DOHH2 (cell line): ENCODE measurements around the gene DHTKD1.

ENCODE experiments used
- EZH2phosphoT487 ChIP-seq: fragments of 200-600 bp; sonication (generic); IDR thresholded peaks from 2 replicates; pipeline ENCODE4 v1.6.1; 2017; ENCODE audit warnings: borderline replicate concordance, mild to moderate bottlenecking, antibody characterized with exemption, low read length, moderate library complexity, mixed read lengths
- TF ChIP-seq, protein P1 (sequence below): fragments of 200-600 bp; sonication (generic); IDR thresholded peaks from one replicate; pipeline ENCODE4 v1.5.1; 2014; ENCODE audit warnings: antibody characterized with exemption, mild to moderate bottlenecking, low read depth, low read length; ENCODE audit not compliant: poor library complexity, severe bottlenecking

DNA sequence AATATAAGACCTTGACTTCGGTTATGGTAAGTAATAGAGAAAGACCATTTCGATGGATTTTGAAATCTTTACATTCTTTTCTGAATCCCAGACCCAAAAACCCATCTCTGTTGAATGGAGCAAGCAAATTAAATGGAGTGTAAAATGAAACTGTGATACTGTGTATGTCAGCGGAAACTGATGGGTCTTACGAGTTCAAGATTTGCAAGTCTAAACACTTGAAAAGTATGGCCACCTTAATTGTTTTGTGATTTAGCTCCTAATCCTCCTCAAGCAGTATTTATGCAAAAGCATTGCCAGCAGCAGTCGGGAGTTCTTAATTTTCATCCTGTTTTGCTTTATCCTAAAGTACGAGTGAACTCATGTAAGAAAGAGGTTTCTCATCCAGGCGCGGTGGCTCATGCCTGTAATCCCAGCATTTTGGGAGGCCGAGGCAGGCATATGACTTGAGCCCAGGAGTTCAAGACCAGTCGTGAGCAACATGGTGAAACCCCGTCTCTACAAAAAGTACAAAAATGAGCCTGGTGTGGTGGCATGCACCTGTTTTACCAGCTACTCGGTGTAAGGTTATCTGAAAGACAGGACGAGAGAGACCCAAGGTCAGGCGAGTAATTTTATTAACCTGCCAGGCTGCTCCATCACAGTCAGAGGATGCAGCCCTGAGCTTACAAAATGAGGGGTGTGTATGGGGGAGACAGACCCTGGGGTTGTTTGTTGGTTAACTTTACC, 5.8 kb upstream of the DHTKD1 start:
- TF ChIP-seq, protein P1, sequence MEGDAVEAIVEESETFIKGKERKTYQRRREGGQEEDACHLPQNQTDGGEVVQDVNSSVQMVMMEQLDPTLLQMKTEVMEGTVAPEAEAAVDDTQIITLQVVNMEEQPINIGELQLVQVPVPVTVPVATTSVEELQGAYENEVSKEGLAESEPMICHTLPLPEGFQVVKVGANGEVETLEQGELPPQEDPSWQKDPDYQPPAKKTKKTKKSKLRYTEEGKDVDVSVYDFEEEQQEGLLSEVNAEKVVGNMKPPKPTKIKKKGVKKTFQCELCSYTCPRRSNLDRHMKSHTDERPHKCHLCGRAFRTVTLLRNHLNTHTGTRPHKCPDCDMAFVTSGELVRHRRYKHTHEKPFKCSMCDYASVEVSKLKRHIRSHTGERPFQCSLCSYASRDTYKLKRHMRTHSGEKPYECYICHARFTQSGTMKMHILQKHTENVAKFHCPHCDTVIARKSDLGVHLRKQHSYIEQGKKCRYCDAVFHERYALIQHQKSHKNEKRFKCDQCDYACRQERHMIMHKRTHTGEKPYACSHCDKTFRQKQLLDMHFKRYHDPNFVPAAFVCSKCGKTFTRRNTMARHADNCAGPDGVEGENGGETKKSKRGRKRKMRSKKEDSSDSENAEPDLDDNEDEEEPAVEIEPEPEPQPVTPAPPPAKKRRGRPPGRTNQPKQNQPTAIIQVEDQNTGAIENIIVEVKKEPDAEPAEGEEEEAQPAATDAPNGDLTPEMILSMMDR = no peak
- no peak for TF ChIP-seq EZH2phosphoT487
